HG03439 (cell line): Measurements from ENCODE around the gene FCRL6.
A peak's percentile ranks its signal among the peaks of the same experiment; 100 is the strongest.

Experiments
- ATAC-seq: cut with Tn5 transposase; IDR thresholded peaks from one replicate; pipeline ENCODE4 v1.9.1; 2021; ENCODE audit warnings: mild to moderate bottlenecking, moderate library complexity; ENCODE audit not compliant: unreplicated experiment

The FCRL6 gene

DNA sequence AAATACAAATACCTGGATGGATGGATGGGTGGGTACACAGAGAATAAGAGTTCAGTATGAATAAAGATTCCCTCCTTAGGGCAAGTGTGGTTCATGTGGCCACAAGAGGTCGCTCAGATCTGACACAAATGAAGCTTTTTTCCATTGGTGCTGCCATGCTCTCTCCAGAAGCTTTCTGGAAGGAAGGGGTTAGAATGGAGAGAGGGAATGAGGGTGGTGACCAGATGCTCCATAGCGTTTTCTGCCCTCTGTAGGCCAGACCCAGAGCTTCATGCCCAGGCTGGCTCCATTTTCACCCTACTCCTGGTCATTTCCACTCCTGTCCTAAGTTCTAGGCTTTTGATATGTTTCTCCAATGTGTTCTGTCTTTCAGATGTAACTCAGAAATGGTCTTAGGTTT lies 3.3 kb upstream of the FCRL6 start:
- ATAC-seq, result no peak

DNA sequence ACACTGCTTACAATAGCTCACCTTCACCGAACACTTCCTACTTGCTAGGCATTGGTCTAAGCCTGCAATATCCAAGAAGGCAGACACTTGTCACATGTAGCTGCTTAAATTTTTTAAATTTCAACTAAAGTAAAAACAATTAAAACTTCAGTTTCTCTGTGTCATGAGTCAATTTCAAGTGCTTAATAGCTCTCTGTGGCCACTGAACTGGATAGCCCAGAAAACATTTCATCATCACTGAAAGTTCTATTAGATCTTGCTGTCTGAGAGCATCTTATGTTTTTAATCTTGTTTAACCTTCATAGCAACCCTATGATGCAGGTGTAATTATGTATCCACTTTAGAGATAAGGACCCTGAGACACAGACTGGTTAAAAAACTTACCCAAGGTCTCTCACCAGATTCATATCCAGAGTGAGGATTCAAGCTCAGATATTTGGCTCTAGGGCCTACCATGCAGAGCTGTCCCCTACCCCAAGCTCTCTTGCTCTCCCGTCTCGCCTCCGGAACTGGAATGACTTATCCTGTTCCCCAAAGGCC lies 2.6 kb upstream of the FCRL6 start:
- ATAC-seq, result no peak

DNA sequence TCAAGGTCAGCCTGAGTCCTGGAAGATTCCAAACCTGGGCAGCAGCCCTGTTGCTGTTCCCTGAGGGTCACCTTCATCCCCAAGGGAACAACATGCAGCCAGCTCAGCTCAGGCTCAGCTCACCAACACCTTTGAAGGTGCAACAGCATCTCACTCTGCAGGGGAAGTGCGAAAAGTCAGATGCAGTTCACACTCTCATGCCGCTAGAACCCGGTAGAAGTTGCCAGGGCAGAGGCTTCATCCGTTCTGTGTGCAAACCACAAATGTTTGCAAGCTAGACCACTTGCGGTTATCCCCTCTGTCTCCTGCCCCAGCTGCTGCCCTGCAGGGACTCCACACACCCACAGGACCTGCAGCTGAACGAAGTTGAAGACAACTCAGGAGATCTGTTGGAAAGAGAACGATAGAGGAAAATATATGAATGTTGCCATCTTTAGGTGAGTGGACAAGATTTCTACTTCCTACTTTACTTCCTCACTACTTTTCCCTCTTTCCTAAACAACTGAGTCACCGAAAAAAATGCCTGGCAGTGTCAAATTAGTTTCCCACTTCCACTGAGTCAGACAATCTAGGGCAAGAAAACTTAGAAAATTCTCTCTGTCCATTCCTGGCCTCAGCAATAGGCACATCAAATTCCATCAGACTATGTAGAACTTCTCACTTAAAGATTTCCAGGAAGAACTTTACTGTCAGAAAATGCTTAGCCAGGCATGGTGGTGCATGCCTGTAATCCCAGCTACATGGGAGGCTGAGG lies 1.8 kb upstream of the FCRL6 start:
- no peak for ATAC-seq

- ATAC-seq, result no peak
These were observed 2.0 kb downstream of the FCRL6 start for GRCh38 chr1:159803956-159804689.

DNA sequence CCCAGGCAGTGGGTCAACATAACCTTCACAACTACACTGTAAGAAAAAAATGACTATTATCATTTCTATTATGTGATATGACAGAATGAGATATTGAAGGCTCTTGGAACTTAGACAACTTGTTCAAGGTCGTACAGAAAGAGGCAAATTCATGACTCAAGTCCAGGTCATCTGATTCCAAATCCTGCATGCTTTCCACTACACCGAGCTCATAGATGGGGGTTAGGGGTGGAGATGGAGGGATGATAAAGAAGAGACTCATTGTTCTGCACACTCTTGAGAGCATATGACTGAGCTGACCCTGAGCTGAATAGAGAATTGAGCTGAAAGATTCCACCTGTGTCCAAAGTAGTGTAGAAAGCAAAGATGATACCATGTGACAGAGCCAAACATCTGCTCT lies 2.8 kb downstream of the FCRL6 start:
- no peak for ATAC-seq

DNA sequence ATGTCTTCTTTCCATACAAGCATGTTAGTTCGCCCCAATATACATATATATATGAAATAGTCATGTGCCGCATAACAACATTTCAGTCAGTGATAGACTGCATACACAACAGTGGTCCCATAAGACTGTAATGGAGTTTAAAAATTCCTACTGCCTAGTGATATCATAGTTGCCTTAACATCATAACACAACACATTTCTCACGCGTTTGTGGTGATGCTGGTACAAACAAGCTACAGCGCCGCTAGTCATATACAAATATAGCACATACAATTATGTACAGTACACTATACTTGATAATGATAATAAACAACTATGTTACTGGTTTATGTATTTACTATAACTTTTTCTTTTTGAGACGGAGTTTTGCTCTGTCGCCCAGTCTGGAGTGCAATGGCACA lies 13.8 kb downstream of the FCRL6 start:
- ATAC-seq, result no peak

DNA sequence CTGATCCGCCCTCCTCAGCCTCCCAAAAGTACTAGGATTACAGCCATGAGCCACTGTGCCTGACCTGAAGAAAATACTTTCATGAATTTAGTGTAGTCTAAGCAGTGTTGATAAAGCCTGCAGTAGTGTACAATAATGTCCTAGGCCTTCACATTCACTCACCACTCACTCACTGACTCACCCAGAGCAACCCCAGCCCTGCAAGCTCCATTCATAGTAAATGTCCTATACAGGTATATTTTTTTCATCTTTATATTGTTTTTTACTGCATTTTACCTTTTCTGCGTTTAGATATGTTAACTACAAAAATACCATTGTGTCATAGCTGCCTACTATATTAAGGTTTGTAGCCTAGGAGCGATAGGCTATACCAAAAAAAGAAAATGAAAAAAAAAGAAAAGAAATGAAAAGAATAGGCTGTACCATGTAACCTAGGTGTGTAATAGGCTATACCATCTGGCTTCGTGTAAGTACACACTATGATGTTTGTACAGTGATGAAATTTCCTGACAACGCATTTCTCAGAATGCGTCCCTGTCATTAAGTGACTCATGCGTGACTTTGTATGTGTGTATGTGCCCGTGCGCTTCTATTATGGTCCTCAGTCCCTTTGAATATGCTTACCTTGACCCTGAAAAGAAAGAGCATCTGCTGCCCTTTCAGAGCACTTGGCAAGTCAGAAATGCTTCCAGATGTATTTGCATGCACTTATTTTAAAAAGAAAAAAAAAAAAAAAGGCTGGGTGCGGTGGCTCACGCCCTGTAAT lies 15.3 kb downstream of the FCRL6 start:
- no peak for ATAC-seq

DNA sequence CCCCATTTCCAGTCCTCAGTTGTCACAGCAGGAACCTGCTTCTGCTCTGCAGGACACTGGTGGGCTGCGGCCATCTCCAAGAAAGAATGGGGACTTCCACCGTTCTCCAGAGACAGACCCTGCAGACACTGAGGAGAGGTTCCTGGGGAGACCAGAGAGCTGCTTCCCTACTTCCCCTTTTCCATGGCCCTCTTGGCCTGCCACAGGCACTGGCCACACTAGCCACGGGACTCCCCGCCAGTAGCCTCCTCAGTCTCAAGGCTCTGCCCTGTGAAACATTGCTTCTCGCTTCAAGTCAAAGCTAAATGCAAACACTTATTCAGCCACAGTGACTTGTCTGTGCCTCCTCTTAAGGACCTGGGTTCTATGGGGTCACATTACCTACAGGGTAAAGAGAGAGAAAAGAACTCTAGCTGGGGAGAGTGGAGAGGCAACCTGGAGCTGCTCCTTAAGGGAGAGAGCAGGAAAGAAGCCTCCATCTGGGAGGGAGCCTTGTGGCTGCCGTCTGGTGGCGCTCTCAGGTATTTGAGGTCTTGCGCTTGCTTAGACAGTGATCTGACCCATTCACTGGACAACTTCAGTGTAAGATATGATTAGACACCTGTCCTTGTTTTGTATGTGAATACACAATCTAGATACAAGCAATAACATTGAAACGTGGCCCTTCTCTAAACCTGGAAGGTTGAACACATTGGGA lies 19.2 kb downstream of the FCRL6 start:
- no peak for ATAC-seq

DNA sequence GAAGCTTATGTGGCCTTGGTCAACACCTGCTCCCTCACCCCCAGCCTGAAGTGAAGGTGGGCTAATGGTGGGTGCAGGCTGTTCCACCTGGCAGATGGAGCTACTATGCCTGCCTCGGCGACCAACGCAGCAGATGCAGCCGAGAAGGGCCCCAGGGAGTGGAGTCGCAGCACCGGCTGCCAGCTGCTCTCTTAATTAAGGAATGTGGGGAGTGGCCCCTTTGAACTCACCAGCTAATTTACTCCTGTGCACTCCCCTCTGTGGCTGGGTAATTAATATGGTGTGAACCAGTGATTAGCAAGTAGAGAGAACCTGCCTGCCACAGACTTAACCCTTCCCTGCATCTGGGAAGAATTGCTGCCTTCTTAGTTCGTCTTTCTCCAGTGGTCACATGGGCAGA lies 21.2 kb downstream of the FCRL6 start:
- no peak for ATAC-seq

DNA sequence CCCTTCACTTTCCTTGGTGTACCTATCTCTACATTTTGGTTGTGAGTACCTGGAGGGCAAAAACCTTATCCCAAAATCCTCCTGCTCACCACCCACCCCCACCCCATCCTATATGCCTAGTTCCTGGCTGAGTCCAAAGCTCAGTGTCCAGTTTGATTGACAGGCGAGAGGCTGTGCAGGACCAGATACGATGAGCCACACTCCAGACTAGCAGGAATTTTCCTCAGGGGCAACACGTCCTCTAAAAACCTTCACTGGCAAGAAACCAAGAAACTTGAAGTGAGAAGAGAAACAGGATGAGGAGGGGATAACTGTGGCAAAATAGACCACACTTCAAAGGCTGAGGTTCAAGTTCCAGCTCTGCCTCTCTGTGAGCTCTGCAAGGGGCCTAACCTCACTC lies 23.4 kb downstream of the FCRL6 start:
- no peak for ATAC-seq

DNA sequence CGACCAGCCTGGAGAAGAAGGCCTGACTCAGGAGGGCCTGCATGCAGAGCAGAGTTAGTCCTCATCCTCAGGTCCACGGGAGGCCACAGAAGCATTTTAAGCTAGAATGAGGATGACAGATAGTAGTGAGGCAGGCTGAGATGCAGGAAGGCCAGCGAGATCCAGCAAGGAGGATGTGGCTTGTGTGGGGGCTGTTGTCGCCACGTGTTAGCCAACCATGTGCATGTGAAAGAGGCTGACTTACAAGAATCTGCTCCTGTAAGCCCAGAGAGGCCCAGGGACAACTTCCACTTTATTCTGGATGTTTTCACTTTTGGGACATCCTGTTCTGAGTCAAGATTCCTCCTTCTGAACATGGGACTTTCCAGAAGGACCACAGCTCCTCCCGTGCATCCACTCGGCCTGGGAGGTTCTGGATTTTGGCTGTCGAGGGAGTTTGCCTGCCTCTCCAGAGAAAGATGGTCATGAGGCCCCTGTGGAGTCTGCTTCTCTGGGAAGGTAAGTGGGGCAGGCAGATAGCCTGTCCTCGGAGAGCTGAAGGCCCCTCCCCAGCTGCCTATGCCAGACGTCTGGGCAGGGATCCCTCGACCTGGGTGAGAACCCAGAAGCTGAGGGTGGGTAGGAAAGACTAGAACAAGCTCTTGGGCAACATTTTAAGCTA lies 24.4 kb downstream of the FCRL6 start, which contains the start of gene SLAMF8:
Gene SLAMF8 (plus strand): TSS at position 433 of the 661 bp plus-strand sequence. CDS start 26 bp downstream, at position 459.
- no peak for ATAC-seq

GRCh38 chr1:159827102-159827490 lies 24.9 kb downstream of the FCRL6 start:
- ATAC-seq, result no peak

- no peak for ATAC-seq
These were observed 25.4 kb downstream of the FCRL6 start for GRCh38 chr1:159827549-159827948.

DNA sequence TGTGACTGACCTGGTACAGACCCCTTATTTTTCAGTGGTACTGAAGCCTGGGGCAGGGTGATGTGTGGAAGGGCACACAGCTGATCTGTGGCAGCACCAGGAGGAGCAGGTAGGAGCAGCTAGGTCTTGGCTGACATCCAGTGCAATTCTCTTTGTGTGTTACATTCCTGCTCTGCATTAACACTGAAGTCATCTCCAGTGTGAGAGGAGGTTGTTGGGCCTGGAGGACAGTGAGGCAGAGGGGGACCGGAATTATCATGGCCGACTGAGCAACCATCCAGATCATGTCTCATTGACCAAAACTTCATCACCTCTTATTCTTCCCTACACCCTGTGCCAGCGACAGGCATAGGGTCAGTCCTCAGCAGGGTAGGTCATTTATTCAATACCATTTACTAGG lies 26.0 kb downstream of the FCRL6 start:
- no peak for ATAC-seq

GRCh38 chr1:159828581-159829272 lies 26.6 kb downstream of the FCRL6 start:
- ATAC-seq, result no peak

GRCh38 chr1:159829273-159829634 lies 27.1 kb downstream of the FCRL6 start:
- ATAC-seq, result peak; percentile 73

GRCh38 chr1:159829822-159830465 lies 27.8 kb downstream of the FCRL6 start:
- ATAC-seq, result no peak

DNA sequence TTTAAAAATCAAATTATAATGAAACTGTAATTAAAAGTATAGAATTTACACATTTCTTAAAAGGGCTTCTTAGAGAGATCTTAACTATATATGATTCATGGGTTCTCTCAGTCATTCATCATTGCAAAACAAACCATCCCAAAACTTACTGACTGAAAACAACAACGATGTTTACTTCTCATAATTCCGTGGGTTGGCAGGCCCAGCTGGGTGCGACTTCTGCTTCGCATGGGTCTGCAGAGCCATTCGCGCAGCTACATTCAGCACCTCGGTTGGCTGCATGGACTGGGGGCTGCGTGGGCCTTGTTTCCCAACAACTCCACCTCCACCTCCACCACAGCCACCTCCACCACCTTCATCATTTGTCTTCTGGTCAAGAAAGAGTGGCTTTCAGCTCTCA lies 28.6 kb downstream of the FCRL6 start:
- ATAC-seq, result no peak

- ATAC-seq, result no peak
These were observed 29.4 kb downstream of the FCRL6 start for GRCh38 chr1:159831412-159832141.
